SK-N-SH (cell line): Measurements from ENCODE around the gene VN1R2. TPM values are rescaled to one million over a fixed set of nuclear protein-coding genes. Genes with fewer than 3 reads are reported as not detected.
"Not testable (repeated sequence)": the region's sequence is repeated elsewhere in the genome, so short reads cannot be mapped to it uniquely, and the experiment has no call there.

Experiments
- CTCF ChIA-PET: fragments of 300-600, 350-600 bp; formaldehyde crosslinking; extraction: SDS; loops from one replicate; lab custom pipeline; 2021; lab: Yijun Ruan, JAX
- POLR2A ChIA-PET: fragments of 350-600 bp; sonication (Branson Sonifier 250); formaldehyde crosslinking; extraction: SDS; loops from one replicate; lab custom pipeline; 2020; ENCODE audit warnings: antibody characterized with exemption, inconsistent platforms; lab: Yijun Ruan, JAX
- DNase-seq: peaks from one replicate; pipeline ENCODE4 v3.0.0; 2012
- H2AFZ ChIP-seq: fragments of 200-600 bp; sonication (generic); 2 replicates; pipeline ENCODE4 v1.8.1; 2016; ENCODE audit warnings: antibody characterized with exemption, mild to moderate bottlenecking, low read depth
- H3F3A ChIP-seq: fragments of 200-600 bp; sonication (generic); replicated peaks from 2 replicates; pipeline ENCODE3; 2016; ENCODE audit warnings: antibody characterized with exemption, mild to moderate bottlenecking; ENCODE audit not compliant: insufficient read depth
- H3K27ac ChIP-seq, 2 experiments: fragments of 200-500 bp in 1 of 2; fragments of 200-600 bp in 1 of 2; sonication (Bioruptor generic) in 1 of 2; sonication (generic), shearing (Covaris generic) in 1 of 2; 2 replicates each; pipeline versions ENCODE4 v1.5.1 to v1.6.1; 2014 to 2016; ENCODE audit warnings: low read depth in 2 of 2, inconsistent platforms in 1 of 2, low read length in 1 of 2, mild to moderate bottlenecking in 1 of 2, mixed read lengths in 1 of 2
- H3K27me3 ChIP-seq: fragments of 200-600 bp; sonication (generic), shearing (Covaris generic); 2 replicates; pipeline ENCODE4 v1.6.1; 2016; ENCODE audit warnings: mixed run types; ENCODE audit not compliant: insufficient read depth
- H3K36me3 ChIP-seq, 2 experiments: fragments of 200-500 bp in 1 of 2; fragments of 200-600 bp in 1 of 2; sonication (Bioruptor generic) in 1 of 2; sonication (generic) in 1 of 2; replicated peaks in 1 of 2; 2 replicates each; pipeline versions ENCODE3 to v1.5.1; 2014 to 2016; ENCODE audit warnings: low read length in 1 of 2, mild to moderate bottlenecking in 1 of 2; ENCODE audit not compliant: insufficient read depth in 2 of 2, control insufficient read depth in 1 of 2
- H3K4me1 ChIP-seq, 2 experiments: fragments of 200-500 bp in 1 of 2; fragments of 200-600 bp in 1 of 2; sonication (Bioruptor generic) in 1 of 2; sonication (generic), shearing (Covaris generic) in 1 of 2; 2 replicates each; pipeline versions ENCODE4 v1.5.1 to v1.6.1; 2014 to 2016; ENCODE audit warnings: low read depth in 1 of 2, low read length in 1 of 2, mixed run types in 1 of 2; ENCODE audit not compliant: insufficient read depth in 2 of 2, control insufficient read depth in 1 of 2
- H3K4me2 ChIP-seq: fragments of 200-600 bp; sonication (generic), shearing (Covaris generic); 2 replicates; pipeline ENCODE4 v1.6.1; 2017; ENCODE audit warnings: mixed run types
- H3K4me3 ChIP-seq, 2 experiments: fragments of 200-500 bp in 1 of 2; fragments of 200-600 bp in 1 of 2; sonication (Bioruptor generic) in 1 of 2; sonication (generic), shearing (Covaris generic) in 1 of 2; 2 replicates each; pipeline versions ENCODE4 v1.5.1 to v1.8.1; 2014 to 2016; ENCODE audit warnings: low read depth in 2 of 2, inconsistent platforms in 1 of 2, low read length in 1 of 2, mild to moderate bottlenecking in 1 of 2, mixed read lengths in 1 of 2, moderate library complexity in 1 of 2
- H3K79me2 ChIP-seq: fragments of 200-600 bp; sonication (generic); 2 replicates; pipeline ENCODE4 v1.8.1; 2017; ENCODE audit warnings: mild to moderate bottlenecking; ENCODE audit not compliant: insufficient read depth
- H3K9ac ChIP-seq: fragments of 200-600 bp; sonication (generic); 2 replicates; pipeline ENCODE4 v1.6.1; 2017; ENCODE audit warnings: mixed run types
- H3K9me2 ChIP-seq: fragments of 200-600 bp; sonication (generic); 2 replicates; pipeline ENCODE4 v1.6.1; 2017; ENCODE audit warnings: mixed run types
- H3K9me3 ChIP-seq: fragments of 200-600 bp; sonication (generic); 2 replicates; pipeline ENCODE4 v1.6.1; 2017; ENCODE audit warnings: mixed run types, mild to moderate bottlenecking, moderate library complexity
- H4K20me1 ChIP-seq: fragments of 200-600 bp; sonication (generic); 2 replicates; pipeline ENCODE4 v1.6.1; 2017; ENCODE audit warnings: mild to moderate bottlenecking, mixed run types; ENCODE audit not compliant: insufficient read depth
- EP300 ChIP-seq, 2 experiments: IDR thresholded peaks; 2 replicates each; pipeline versions ENCODE4 v1.4.0 to v1.6.1; 2012; ENCODE audit warnings: borderline replicate concordance in 1 of 2, low read depth in 1 of 2, low read length in 1 of 2
- EZH2phosphoT487 ChIP-seq: fragments of 200-600 bp; sonication (generic); IDR thresholded peaks from 2 replicates; pipeline ENCODE4 v1.6.1; 2017; ENCODE audit warnings: low read depth, mixed run types, mild to moderate bottlenecking, antibody characterized with exemption, moderate library complexity, borderline replicate concordance
- FOSL2 ChIP-seq: IDR thresholded peaks from 2 replicates; pipeline ENCODE4 v1.4.0; 2012; ENCODE audit warnings: low read depth, mild to moderate bottlenecking, moderate library complexity, borderline replicate concordance
- NFIC ChIP-seq: IDR thresholded peaks from 2 replicates; pipeline ENCODE4 v1.4.0; 2012; ENCODE audit warnings: borderline replicate concordance
- RAD21 ChIP-seq: IDR thresholded peaks from 2 replicates; pipeline ENCODE4 v1.6.1; 2012; ENCODE audit warnings: mild to moderate bottlenecking, low read length
- RCOR1 ChIP-seq: fragments of 150-350 bp; IDR thresholded peaks from 2 replicates; pipeline ENCODE4 v1.6.1; 2017; ENCODE audit warnings: antibody characterized with exemption, low read length
- RFX5 ChIP-seq: IDR thresholded peaks from 2 replicates; pipeline ENCODE4 v1.6.1; 2012; ENCODE audit warnings: mild to moderate bottlenecking, improper control_type of control experiment, low read length
- RXRA ChIP-seq: IDR thresholded peaks from 2 replicates; pipeline ENCODE4 v1.4.0; 2012; ENCODE audit warnings: low read depth, mild to moderate bottlenecking, borderline replicate concordance
- SMC3 ChIP-seq: IDR thresholded peaks from 2 replicates; pipeline ENCODE4 v1.6.1; 2012; ENCODE audit warnings: low read depth, low read length, improper control_type of control experiment
- TCF12 ChIP-seq: IDR thresholded peaks from 2 replicates; pipeline ENCODE4 v1.4.0; 2012
- WGBS: methylation state at CpG from one replicate; pipeline ENCODE4 v1.1.6; 2017; ENCODE audit warnings: low lambda C conversion rate; 5-methylcytosine and 5-hydroxymethylcytosine counted together
- polyA plus RNA-seq, 3 experiments: library from polyadenylated mRNA; depleted of rRNA; stranded (reverse); fragments of >200 nt; gene quantifications; 2 replicates each; pipeline ENCODE4 v1.2.3, GENCODE V29; 2012
- TF ChIP-seq, protein P1 (sequence below): IDR thresholded peaks from 2 replicates; pipeline ENCODE4 v1.4.0; 2012; ENCODE audit warnings: low read depth, borderline replicate concordance
- TF ChIP-seq, protein P2 (sequence below): fragments of 200-600 bp; sonication (generic); IDR thresholded peaks from 2 replicates; pipeline ENCODE4 v1.6.1; 2017; ENCODE audit warnings: antibody characterized with exemption, mild to moderate bottlenecking, moderate library complexity
- TF ChIP-seq, protein P3 (sequence below): IDR thresholded peaks from 2 replicates; pipeline ENCODE4 v1.6.1; 2012; ENCODE audit warnings: mild to moderate bottlenecking, low read depth, low read length, moderate library complexity

The VN1R2 gene
- polyA plus RNA-seq, 1 of the 3 experiments (the other 2 are of a cell fraction) = not detected

DNA sequence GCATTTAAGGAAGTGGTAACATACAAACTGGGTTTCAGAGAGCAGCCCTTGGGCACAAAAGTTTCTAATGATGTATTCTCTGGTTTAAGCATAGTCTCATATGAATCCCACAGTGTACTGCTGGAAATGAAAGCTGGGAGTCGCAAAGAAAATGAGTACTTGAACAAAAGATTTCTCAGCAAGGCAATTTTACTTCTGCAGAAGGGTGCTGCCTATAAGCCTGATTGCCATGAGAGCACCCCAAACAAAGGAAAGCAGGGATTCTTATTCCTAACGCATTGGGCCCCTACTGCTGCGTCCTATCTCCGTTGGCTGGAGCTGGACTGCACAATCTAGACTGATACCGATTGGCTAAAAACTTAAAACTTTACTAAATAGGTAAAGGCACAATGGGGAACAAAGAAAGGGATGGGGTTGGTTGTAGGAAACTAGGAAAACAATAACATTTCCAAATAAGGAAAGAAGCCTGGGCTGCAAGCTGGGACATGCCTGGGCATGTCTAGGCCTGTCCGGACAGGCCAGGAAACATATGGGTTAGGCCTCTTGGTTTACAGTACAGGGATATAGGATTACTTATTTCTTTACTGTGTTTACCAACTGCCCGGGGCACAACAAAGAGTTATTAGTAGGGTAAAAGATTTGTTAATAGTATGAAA lies 36.8 kb downstream of the VN1R2 start (continued):
- TF ChIP-seq TCF12 = no peak
- no peak for TF ChIP-seq NFIC
- TF ChIP-seq RFX5 = no peak
- TF ChIP-seq EP300 (IDR thresholded peaks at IDR 0.05; ENCODE audit: borderline replicate concordance in 1 of 2, low read depth in 1 of 2, low read length in 1 of 2) = no peak
- no peak for TF ChIP-seq RCOR1
- TF ChIP-seq EZH2phosphoT487 = no peak
- TF ChIP-seq, protein P1, sequence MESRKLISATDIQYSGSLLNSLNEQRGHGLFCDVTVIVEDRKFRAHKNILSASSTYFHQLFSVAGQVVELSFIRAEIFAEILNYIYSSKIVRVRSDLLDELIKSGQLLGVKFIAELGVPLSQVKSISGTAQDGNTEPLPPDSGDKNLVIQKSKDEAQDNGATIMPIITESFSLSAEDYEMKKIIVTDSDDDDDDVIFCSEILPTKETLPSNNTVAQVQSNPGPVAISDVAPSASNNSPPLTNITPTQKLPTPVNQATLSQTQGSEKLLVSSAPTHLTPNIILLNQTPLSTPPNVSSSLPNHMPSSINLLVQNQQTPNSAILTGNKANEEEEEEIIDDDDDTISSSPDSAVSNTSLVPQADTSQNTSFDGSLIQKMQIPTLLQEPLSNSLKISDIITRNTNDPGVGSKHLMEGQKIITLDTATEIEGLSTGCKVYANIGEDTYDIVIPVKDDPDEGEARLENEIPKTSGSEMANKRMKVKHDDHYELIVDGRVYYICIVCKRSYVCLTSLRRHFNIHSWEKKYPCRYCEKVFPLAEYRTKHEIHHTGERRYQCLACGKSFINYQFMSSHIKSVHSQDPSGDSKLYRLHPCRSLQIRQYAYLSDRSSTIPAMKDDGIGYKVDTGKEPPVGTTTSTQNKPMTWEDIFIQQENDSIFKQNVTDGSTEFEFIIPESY = no peak
- no peak for TF ChIP-seq RXRA
- no peak for TF ChIP-seq FOSL2

DNA sequence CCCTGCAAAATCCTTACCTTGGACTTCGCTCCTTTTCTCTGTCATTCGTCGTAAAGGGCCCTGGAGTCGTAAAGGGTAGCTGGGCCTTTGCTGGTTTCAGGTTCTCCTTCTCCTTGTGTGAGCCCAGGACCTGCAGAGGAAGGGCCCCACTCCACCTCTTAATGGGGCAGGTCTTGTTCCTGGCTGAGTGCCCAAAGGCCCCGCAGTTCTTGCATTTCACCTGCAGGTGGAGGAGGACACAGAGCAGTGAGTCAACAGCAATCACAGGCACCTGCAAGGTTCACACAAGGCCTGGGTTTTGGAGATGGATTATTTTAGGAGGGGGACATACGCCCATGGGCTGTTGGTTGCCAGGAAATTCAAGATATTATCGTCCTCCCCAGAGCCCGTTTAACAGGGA lies 43.2 kb downstream of the VN1R2 start:
- H3K4me2 ChIP-seq, CTCF ChIA-PET, H3K4me3 ChIP-seq, H4K20me1 ChIP-seq, H3K9me2 ChIP-seq, POLR2A ChIA-PET, H2AFZ ChIP-seq, H3K27me3 ChIP-seq, DNase-seq, H3K9ac ChIP-seq, H3K36me3 ChIP-seq, H3K27ac ChIP-seq, H3K4me1 ChIP-seq, H3F3A ChIP-seq, H3K9me3 ChIP-seq, H3K79me2 ChIP-seq: not testable (repeated sequence)
- no CpG with 5 or more reads among the region's 8 CpGs for WGBS

DNA sequence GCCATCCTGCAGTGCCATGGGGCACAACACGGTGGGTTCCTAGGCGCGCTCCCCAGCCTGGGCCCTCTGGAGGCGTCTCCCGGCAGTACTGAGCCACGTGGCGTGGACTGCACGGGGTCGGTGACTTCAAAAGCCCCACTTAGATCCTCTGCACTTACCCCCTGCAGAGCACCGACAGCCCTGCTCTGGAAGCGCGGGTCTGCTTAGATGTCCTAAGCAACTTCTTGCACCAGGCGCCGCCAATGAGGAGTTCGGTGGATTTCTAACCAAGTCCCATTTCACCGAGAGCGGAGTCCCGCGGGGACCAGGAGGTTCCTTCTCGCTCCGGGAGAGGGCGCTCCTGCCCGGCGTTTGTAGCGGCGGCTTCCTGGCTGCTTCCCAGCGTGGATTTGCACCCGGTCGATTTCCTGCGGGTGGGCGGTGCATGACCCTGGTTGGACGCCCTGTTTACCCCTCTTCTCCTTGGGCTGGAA lies 50.3 kb downstream of the VN1R2 start:
- H4K20me1 ChIP-seq = no peaks in the 10 kb centered on the region

More for the DNA sequence above, 50.3 kb downstream of the VN1R2 start:
- peak; percentile 85 for DNase-seq
- H3K4me2 ChIP-seq = peak overlapping the region; percentile 70; the same call in 1 of the 2 replicates
- H3K4me3 ChIP-seq = peak overlapping the region; percentile 17 to 54; a peak in 3 of 4 replicates
- no peaks in the 10 kb centered on the region for H3K9me2 ChIP-seq
- H3K27me3 ChIP-seq = peaks cover 8% of the 10 kb centered on the region; the same call in 1 of the 2 replicates
- H3K9ac ChIP-seq = no peak overlapping the region
- TF ChIP-seq, protein P2, sequence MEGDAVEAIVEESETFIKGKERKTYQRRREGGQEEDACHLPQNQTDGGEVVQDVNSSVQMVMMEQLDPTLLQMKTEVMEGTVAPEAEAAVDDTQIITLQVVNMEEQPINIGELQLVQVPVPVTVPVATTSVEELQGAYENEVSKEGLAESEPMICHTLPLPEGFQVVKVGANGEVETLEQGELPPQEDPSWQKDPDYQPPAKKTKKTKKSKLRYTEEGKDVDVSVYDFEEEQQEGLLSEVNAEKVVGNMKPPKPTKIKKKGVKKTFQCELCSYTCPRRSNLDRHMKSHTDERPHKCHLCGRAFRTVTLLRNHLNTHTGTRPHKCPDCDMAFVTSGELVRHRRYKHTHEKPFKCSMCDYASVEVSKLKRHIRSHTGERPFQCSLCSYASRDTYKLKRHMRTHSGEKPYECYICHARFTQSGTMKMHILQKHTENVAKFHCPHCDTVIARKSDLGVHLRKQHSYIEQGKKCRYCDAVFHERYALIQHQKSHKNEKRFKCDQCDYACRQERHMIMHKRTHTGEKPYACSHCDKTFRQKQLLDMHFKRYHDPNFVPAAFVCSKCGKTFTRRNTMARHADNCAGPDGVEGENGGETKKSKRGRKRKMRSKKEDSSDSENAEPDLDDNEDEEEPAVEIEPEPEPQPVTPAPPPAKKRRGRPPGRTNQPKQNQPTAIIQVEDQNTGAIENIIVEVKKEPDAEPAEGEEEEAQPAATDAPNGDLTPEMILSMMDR = peak; percentile 51
- TF ChIP-seq RAD21 (peak; percentile 65), SMC3 (peak; percentile 36)
- TF ChIP-seq, protein P3, sequence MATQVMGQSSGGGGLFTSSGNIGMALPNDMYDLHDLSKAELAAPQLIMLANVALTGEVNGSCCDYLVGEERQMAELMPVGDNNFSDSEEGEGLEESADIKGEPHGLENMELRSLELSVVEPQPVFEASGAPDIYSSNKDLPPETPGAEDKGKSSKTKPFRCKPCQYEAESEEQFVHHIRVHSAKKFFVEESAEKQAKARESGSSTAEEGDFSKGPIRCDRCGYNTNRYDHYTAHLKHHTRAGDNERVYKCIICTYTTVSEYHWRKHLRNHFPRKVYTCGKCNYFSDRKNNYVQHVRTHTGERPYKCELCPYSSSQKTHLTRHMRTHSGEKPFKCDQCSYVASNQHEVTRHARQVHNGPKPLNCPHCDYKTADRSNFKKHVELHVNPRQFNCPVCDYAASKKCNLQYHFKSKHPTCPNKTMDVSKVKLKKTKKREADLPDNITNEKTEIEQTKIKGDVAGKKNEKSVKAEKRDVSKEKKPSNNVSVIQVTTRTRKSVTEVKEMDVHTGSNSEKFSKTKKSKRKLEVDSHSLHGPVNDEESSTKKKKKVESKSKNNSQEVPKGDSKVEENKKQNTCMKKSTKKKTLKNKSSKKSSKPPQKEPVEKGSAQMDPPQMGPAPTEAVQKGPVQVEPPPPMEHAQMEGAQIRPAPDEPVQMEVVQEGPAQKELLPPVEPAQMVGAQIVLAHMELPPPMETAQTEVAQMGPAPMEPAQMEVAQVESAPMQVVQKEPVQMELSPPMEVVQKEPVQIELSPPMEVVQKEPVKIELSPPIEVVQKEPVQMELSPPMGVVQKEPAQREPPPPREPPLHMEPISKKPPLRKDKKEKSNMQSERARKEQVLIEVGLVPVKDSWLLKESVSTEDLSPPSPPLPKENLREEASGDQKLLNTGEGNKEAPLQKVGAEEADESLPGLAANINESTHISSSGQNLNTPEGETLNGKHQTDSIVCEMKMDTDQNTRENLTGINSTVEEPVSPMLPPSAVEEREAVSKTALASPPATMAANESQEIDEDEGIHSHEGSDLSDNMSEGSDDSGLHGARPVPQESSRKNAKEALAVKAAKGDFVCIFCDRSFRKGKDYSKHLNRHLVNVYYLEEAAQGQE = no peak
- TF ChIP-seq, all 33 proteins: peak for 3
- Histone ChIP-seq H3K9me3 (no peaks in the 10 kb centered on the region), H2AFZ (no peak overlapping the region), H3K36me3 (no peaks in the 10 kb centered on the region), H3K4me1 (peaks cover 0 to 3% of the 10 kb centered on the region in 2 experiments; a peak in 1 of 4 replicates), H3K79me2 (no peaks in the 10 kb centered on the region), H3F3A (no peaks in the 10 kb centered on the region), H3K27ac (no peak overlapping the region)
- POLR2A ChIA-PET = no interaction called here
- CTCF ChIA-PET = interaction anchor here (0.6 to 1.5 kb wide), 3 partner anchors 13 to 25 kb away, joined by 3 to 5 read pairs (median 3); partner anchors contain the start of gene ZNF845
- 4% methylated on average over 30 of the region's 32 CpGs for WGBS
